ENCODE results near the gene E2F3.

Gene E2F3

GRCh38 chr6:20379231-20379630 is 22.4 kb upstream of the E2F3 start:
- DNase-seq, result no peak
- Mint-ChIP-seq H3K27ac (no peak overlapping the region), H3K4me1 (ENCODE audit: low read depth) (peaks cover 17% of the 10 kb centered on the region), H3K36me3 (ENCODE audit: low read depth) (no peaks in the 10 kb centered on the region), H3K9me3 (no peaks in the 10 kb centered on the region), H3K27me3 (no peaks in the 10 kb centered on the region), H3K4me3 (no peak overlapping the region)

DNA sequence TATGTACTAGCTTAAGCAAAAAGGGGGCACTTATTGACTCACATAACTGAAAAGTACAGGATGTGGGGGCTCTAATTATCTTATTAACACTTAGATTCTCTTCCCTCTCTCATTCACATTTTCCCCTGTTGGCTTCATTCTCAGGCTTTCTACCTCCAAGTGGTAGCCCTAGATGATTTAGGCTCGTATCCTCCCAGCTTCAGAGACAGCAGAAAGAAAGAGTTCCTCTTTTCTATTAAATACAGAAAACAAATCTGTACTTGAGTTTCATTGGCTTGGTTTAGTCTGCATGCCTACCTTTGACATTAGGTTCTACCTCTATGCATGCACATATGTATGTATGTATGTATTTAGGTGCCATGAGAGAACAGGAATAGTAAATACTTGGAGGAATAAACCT is 15.5 kb upstream of the E2F3 start:
- Mint-ChIP-seq H3K4me3 (no peak overlapping the region), H3K36me3 (ENCODE audit: low read depth) (no peaks in the 10 kb centered on the region), H3K27ac (no peak overlapping the region), H3K27me3 (no peaks in the 10 kb centered on the region), H3K9me3 (no peaks in the 10 kb centered on the region), H3K4me1 (ENCODE audit: low read depth) (no peaks in the 10 kb centered on the region)
- DNase-seq, result no peak

- no peak for DNase-seq
- no peaks in the 10 kb centered on the region for H3K9me3 Mint-ChIP-seq
- no peaks in the 10 kb centered on the region for H3K27me3 Mint-ChIP-seq
- H3K27ac Mint-ChIP-seq, result no peak overlapping the region
- H3K4me1 Mint-ChIP-seq (ENCODE audit: low read depth), result no peaks in the 10 kb centered on the region
- H3K4me3 Mint-ChIP-seq, result no peak overlapping the region
- no peaks in the 10 kb centered on the region for H3K36me3 Mint-ChIP-seq (ENCODE audit: low read depth)
Observed at GRCh38 chr6:20389066-20389465, 12.6 kb upstream of the E2F3 start.

GRCh38 chr6:20393297-20393696 is 8.4 kb upstream of the E2F3 start:
- no peak overlapping the region for H3K4me3 Mint-ChIP-seq
- no peaks in the 10 kb centered on the region for H3K4me1 Mint-ChIP-seq (ENCODE audit: low read depth)
- no peaks in the 10 kb centered on the region for H3K9me3 Mint-ChIP-seq
- H3K27ac Mint-ChIP-seq, result no peak overlapping the region
- no peaks in the 10 kb centered on the region for H3K27me3 Mint-ChIP-seq
- H3K36me3 Mint-ChIP-seq (ENCODE audit: low read depth), result no peaks in the 10 kb centered on the region
- no peak for DNase-seq

- no peaks in the 10 kb centered on the region for H3K27me3 Mint-ChIP-seq
- H3K27ac Mint-ChIP-seq, result no peak overlapping the region
- no peaks in the 10 kb centered on the region for H3K9me3 Mint-ChIP-seq
- H3K4me3 Mint-ChIP-seq, result no peak overlapping the region
- H3K4me1 Mint-ChIP-seq (ENCODE audit: low read depth), result peaks cover 18% of the 10 kb centered on the region
- DNase-seq, result no peak
- peaks cover 18% of the 10 kb centered on the region for H3K36me3 Mint-ChIP-seq (ENCODE audit: low read depth)
Observed at GRCh38 chr6:20399518-20399917, 2.2 kb upstream of the E2F3 start.

- Mint-ChIP-seq H3K27me3 (no peaks in the 10 kb centered on the region), H3K4me3 (peak overlapping the region; percentile 99), H3K27ac (peak overlapping the region; percentile 99), H3K9me3 (no peaks in the 10 kb centered on the region), H3K4me1 (ENCODE audit: low read depth) (peaks cover 22% of the 10 kb centered on the region), H3K36me3 (ENCODE audit: low read depth) (peaks cover 26% of the 10 kb centered on the region)
- DNase-seq, result peak; percentile 61
Observed at GRCh38 chr6:20400456-20401204, 1.0 kb upstream of the E2F3 start.

DNA sequence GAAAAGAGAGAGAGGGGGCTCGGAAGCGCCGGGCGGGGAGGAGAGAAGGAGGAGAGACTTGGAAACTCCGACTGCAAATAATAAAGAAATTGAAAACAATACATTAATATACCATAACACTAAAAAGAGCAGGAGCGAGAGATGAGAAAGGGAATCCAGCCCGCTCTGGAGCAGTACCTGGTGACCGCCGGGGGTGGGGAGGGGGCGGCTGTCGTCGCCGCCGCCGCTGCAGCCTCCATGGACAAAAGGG is 338 bp downstream of the E2F3 start:
- Mint-ChIP-seq H3K27me3 (no peaks in the 10 kb centered on the region), H3K4me3 (peak overlapping the region; percentile 99), H3K27ac (peak overlapping the region; percentile 99), H3K4me1 (ENCODE audit: low read depth) (peaks cover 35% of the 10 kb centered on the region), H3K9me3 (no peaks in the 10 kb centered on the region), H3K36me3 (ENCODE audit: low read depth) (peaks cover 39% of the 10 kb centered on the region)
- DNase-seq, result no peak

DNA sequence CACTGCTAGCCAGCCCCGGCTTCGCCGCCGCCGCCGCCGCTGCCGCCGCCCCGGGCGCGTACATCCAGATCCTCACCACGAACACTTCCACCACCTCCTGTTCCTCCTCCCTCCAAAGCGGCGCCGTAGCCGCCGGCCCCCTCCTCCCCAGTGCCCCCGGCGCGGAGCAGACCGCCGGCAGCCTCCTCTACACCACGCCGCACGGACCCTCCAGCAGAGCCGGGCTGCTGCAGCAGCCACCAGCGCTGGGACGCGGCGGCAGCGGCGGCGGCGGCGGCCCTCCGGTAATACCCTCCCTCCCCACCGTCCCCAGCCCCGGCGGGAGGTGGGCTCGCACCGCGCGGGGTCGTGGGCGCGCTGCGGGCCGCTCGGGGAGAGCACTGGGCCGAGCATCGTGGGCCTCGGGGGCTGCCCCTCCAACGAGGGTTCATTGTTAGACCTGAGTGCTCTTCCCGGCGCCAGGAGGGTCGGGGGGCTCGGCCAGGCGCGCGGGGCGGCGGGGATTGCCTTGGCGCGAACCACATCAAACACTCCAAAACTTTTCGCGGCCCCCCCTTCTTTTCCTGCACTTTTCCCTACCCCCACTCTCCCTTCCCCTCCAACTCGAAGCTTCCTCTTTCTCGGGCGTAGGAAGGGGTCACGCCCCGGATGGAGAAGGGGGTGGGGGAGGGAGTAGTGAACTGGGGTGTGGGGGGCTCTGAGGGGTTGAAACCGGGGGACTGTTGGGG is 827 bp downstream of the E2F3 start:
- H3K4me1 Mint-ChIP-seq (ENCODE audit: low read depth), result peaks cover 40% of the 10 kb centered on the region
- peak overlapping the region; percentile 99 for H3K4me3 Mint-ChIP-seq
- H3K27ac Mint-ChIP-seq, result peak overlapping the region; percentile 99
- H3K9me3 Mint-ChIP-seq, result no peaks in the 10 kb centered on the region
- no peaks in the 10 kb centered on the region for H3K27me3 Mint-ChIP-seq
- H3K36me3 Mint-ChIP-seq (ENCODE audit: low read depth), result peaks cover 44% of the 10 kb centered on the region
- peak; percentile 75 for DNase-seq

GRCh38 chr6:20403070-20403765 is 1.5 kb downstream of the E2F3 start:
- peak; percentile 93 for DNase-seq
- H3K9me3 Mint-ChIP-seq, result no peaks in the 10 kb centered on the region
- H3K4me3 Mint-ChIP-seq, result peak overlapping the region; percentile 99
- no peaks in the 10 kb centered on the region for H3K27me3 Mint-ChIP-seq
- peak overlapping the region; percentile 99 for H3K27ac Mint-ChIP-seq
- H3K36me3 Mint-ChIP-seq (ENCODE audit: low read depth), result peaks cover 50% of the 10 kb centered on the region
- H3K4me1 Mint-ChIP-seq (ENCODE audit: low read depth), result peaks cover 47% of the 10 kb centered on the region

DNA sequence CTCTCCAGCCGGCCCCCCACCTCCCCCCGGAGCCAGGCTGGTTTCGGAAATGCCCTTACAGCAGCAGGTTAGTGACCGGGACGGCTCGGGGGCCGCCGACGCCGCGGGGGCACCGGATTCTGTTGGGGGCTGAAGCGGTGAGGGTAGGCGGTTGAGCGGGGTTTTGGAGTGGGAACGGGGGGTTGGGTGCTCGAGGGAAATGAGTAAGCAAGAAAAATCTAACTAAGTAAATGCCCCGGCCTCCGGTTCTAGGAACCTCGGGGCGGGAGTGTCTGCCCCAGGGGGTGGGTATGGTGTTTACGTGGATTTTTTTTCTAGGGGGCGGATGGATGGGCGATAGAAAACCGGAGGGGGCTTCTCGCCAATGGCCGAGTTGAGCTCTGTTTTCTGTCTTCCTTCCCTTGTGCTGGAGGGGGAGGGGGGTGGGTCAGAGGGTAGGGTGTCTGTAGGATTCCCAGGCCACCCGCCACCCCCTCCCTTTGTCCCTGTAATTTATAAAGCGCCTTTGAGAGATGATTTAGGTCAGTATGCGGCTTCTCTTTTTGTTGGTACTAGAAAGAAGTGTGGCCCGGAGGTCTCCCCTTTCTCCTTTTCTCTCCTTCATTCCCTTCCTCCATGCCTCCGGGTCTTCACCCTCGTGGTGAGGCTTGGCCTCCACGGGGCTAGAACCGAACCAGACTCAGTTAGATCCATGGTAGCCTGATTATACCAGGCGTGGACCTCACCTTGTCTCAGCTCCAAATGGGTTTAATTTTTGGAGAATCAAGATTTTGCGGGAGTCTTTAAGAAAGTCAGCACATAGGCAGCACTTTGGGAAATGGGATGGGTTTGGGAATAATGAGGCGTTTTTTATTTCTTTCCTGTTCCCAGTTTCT is 2.3 kb downstream of the E2F3 start:
- H3K4me3 Mint-ChIP-seq, result peak overlapping the region; percentile 99
- no peaks in the 10 kb centered on the region for H3K9me3 Mint-ChIP-seq
- H3K36me3 Mint-ChIP-seq (ENCODE audit: low read depth), result peaks cover 54% of the 10 kb centered on the region
- peaks cover 54% of the 10 kb centered on the region for H3K4me1 Mint-ChIP-seq (ENCODE audit: low read depth)
- H3K27ac Mint-ChIP-seq, result peak overlapping the region; percentile 99
- H3K27me3 Mint-ChIP-seq, result no peaks in the 10 kb centered on the region
- DNase-seq, result peak; percentile 88

DNA sequence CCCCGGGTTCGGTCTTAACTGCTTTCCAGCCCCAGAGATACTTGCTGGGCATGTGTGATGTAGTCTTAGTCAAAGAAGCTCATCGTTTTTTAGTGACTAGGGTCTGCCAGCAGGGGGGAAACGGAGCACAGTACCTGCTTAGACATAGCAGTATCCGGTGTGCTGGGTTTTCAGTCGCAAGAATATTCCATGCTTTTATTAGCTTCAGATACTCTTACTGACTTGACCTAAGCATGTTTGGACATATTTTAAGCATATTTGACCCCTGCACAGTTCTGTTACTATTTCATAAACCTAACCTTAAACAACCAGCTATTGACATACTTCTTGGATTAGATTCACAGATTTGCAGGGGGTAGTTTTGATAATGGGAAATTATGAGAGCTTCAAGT is 3.0 kb downstream of the E2F3 start:
- DNase-seq, result peak; percentile 65
- no peaks in the 10 kb centered on the region for H3K9me3 Mint-ChIP-seq
- H3K27me3 Mint-ChIP-seq, result no peaks in the 10 kb centered on the region
- peak overlapping the region; percentile 99 for H3K4me3 Mint-ChIP-seq
- peaks cover 56% of the 10 kb centered on the region for H3K4me1 Mint-ChIP-seq (ENCODE audit: low read depth)
- peaks cover 59% of the 10 kb centered on the region for H3K36me3 Mint-ChIP-seq (ENCODE audit: low read depth)
- peak overlapping the region; percentile 99 for H3K27ac Mint-ChIP-seq

DNA sequence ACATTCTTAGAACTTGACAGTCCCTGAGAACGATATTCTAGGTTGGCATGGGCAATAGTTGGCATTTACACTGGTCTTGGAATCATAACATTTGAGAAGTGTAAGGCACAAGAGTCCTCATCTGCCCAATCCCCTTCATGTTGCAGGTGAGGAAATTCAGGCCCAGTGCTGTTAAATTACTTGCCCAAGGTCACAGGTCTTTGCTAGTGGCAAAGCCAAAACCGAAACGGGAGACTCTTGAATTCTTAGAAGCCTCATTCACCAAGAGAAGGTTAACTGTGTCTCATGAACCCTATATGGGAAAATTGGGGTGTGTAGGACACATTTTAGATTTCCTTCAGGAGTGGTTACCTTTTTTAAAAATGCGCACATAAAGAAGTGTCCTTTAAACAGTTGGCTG is 7.2 kb downstream of the E2F3 start:
- no peak for DNase-seq
- no peaks in the 10 kb centered on the region for H3K27me3 Mint-ChIP-seq
- H3K36me3 Mint-ChIP-seq (ENCODE audit: low read depth), result peaks cover 86% of the 10 kb centered on the region
- peak overlapping the region; percentile 82 for H3K27ac Mint-ChIP-seq
- peaks cover 78% of the 10 kb centered on the region for H3K4me1 Mint-ChIP-seq (ENCODE audit: low read depth)
- H3K4me3 Mint-ChIP-seq, result peak overlapping the region; percentile 46
- H3K9me3 Mint-ChIP-seq, result no peaks in the 10 kb centered on the region

GRCh38 chr6:20409427-20409971 is 7.8 kb downstream of the E2F3 start:
- Mint-ChIP-seq H3K27ac (peak overlapping the region; percentile 82), H3K9me3 (no peaks in the 10 kb centered on the region), H3K4me3 (peak overlapping the region; percentile 46)

GRCh38 chr6:20411544-20411943 is 9.9 kb downstream of the E2F3 start:
- no peaks in the 10 kb centered on the region for H3K27me3 Mint-ChIP-seq
- H3K4me3 Mint-ChIP-seq, result no peak overlapping the region
- H3K9me3 Mint-ChIP-seq, result no peaks in the 10 kb centered on the region
- peaks cover 79% of the 10 kb centered on the region for H3K36me3 Mint-ChIP-seq (ENCODE audit: low read depth)
- DNase-seq, result no peak
- H3K27ac Mint-ChIP-seq, result no peak overlapping the region
- H3K4me1 Mint-ChIP-seq (ENCODE audit: low read depth), result peaks cover 86% of the 10 kb centered on the region

More at GRCh38 chr6:20409427-20409971, 7.8 kb downstream of the E2F3 start:
- no peaks in the 10 kb centered on the region for H3K27me3 Mint-ChIP-seq
- DNase-seq, result no peak
- peaks cover 86% of the 10 kb centered on the region for H3K36me3 Mint-ChIP-seq (ENCODE audit: low read depth)
- H3K4me1 Mint-ChIP-seq (ENCODE audit: low read depth), result peaks cover 80% of the 10 kb centered on the region

All from activated T-cell treated with anti-CD3 and anti-CD28 coated beads, Interleukin-2, amount 50 U/mL, for 24 hours (primary cell).